ENCODE measurements around the gene NPBWR2. TPM values are rescaled to one million over a fixed set of nuclear protein-coding genes. Genes with fewer than 3 reads are reported as not detected.

The NPBWR2 gene, protein sequence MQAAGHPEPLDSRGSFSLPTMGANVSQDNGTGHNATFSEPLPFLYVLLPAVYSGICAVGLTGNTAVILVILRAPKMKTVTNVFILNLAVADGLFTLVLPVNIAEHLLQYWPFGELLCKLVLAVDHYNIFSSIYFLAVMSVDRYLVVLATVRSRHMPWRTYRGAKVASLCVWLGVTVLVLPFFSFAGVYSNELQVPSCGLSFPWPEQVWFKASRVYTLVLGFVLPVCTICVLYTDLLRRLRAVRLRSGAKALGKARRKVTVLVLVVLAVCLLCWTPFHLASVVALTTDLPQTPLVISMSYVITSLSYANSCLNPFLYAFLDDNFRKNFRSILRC
- not detected for total RNA-seq

- no peak for DNase-seq
These were observed at the start of gene NPBWR2 for GRCh38 chr20:64106981-64107735. TSS of gene NPBWR2 (minus strand) at chr20:64107565. CDS start at chr20:64106831, 734 bp downstream.

GRCh38 chr20:64156136-64156885, 48.9 kb upstream of the NPBWR2 start:
- no peak for DNase-seq

DNA sequence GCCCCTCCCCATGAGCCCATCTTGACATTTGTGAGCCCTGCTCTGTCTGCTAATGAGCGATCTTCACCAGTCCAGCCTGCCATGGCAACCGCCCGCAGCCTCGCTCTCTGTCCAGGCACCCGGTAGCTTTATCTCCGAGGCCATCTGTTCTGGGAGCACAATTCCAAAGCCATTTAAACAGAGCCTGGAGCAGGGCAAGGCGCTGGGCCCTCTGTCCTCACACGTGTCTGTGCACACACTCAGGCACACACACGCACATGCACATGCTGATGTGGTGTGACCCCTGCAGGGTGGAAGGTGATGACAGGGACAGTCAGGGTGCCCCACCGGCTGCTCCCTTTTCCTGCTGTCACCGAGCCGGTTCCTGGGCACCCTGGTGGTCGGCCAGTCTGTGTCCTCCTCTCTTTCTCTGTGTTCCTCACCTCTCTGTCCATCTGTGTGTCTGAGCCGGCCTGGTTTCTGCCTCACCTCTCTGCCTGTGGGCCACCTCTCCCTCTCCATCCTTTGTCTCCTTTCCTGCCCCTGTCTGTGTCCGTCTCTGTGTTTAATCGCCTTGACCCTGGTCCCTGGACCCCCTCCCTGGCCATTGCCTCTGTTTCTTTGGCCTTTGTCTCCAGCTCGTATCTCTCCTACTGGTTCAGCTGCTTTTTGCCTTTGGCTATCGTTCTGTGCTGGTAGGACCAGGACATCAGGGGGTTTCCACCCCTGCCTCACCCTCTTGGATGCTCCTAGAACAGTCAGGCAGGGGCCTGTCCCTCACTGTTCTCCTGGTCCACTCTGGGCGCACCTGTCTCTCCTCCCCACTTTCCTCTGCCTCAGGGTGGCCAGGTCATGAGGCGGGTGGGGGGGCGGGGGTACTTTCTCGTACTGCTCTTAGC, 48.1 kb upstream of the NPBWR2 start:
- no peak for DNase-seq

- no peak for DNase-seq
These were observed 47.4 kb upstream of the NPBWR2 start for GRCh38 chr20:64154590-64155257.

DNA sequence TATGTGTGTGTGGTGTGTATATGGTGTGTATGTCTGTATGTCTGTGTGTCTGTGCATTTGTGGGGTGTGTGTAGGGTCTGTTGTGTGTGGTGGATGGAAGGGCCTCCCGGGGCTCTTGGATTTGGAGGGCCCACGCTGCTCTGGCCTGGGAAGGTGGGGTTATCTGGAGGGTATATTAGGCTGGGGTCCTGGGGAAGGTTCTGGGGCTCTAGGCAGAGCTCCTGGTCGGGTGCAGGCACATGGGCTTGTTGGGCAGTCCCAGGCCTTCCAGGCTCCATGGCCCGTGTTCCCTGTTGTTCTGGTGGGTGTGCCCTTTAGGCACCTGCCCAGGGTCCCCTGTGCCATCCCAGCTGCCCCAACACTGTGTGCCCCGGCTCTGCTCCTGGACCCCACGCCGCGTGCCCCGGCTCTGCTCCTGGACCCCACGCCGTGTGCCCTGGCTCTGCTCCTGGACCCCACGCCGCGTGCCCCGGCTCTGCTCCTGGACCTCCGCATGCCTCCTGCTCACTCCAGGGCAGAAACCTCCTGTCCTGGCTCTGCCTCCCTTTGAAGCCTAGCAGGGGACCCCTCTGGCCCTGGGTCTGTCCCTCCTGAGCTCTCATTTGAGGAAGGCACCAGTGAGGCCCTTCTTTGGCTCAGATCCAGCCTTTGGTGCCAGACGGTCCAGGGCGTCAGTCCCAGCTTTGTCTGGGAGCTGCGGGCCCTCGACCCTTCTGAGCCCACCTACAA, 46.7 kb upstream of the NPBWR2 start:
- DNase-seq = no peak

GRCh38 chr20:64153410-64153809, 46.0 kb upstream of the NPBWR2 start:
- DNase-seq = no peak

- DNase-seq = no peak
These were observed 45.5 kb upstream of the NPBWR2 start for GRCh38 chr20:64152906-64153305.

DNA sequence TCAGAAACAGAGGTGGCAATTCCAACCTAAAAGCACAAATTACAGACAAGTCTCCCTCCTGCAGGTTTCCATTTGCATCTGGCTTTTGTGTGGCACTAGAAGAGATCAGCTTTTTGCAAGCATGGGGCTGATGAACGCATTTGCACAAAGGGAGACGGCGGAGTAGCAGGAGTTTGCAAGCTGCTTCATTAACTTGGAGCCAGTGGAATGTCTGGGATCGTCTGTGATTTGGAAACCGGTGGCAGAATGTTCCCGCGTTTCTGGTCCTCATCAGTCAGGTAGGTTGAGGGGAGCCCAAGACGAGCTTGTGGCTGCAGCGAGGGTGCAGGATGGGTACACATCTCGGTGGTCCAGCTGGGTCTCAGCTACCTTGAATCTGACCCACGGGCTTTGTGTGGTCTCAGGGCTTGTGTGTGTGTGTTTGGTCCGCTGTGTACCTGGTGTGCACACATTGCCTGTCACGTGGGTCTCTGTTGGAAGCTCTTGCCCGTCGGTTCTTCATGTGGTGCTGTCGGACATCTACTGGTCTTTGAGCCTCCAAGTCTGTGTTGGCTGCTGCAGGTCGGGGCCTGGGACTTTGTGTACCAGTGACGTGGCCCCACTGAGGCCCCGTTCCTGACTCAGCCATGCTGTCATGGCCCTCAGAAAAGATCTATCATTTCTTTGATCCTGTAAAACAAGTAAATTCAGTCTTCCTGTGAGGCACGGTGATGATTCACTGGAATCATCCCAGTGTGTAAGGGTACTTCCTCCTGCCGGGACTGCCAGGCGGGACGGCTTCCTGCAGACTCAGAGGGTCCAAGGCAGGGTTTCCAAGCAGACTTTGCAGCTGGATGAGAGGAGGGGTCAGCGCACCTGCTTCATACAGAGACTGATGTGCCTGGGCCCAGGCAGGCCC, 44.5 kb upstream of the NPBWR2 start:
- DNase-seq = no peak

DNA sequence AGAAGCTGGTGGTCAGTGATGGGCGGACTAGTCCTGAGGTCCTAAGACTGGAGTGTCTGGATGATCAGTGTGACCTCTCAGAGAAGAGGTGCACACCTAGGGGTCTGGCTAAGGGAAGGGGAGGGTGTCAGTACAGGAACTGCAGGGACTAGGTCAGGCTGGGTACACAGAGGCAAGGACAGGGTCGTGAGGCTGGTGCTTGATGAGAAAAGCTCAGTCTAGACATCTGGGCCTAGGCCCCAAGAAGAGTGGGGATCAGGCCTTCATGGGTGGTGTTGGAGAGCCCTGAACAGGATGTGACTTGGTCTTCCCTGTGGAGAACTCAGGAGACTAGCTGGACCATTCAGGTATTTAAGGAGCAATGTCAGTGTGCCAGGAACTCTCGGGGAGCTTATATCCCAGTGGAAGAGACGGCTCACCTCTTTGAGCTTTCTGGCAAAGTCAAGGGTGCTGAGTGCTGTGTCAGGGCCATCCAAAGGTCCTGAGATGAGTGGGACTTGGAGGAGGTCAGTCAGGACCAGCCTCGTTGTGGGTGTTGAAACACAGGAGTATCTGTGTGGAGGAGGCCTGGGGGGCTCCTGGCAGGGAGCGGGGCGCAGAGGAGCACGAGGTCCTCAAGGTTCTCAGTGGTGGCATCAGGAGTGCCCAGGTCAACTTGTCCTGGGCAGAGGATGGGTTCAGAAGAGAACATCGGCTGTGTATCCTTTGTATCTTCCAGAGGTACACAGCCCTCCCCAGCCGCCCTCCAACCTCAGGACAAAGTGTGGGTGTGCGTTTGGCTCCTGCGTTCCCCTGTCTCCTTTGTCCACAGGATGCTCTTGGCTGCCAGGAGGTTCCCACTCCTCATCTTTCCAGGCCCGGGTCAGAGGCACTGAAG, 43.6 kb upstream of the NPBWR2 start:
- no peak for DNase-seq

GRCh38 chr20:64149809-64150560, 42.6 kb upstream of the NPBWR2 start:
- no peak for DNase-seq

DNA sequence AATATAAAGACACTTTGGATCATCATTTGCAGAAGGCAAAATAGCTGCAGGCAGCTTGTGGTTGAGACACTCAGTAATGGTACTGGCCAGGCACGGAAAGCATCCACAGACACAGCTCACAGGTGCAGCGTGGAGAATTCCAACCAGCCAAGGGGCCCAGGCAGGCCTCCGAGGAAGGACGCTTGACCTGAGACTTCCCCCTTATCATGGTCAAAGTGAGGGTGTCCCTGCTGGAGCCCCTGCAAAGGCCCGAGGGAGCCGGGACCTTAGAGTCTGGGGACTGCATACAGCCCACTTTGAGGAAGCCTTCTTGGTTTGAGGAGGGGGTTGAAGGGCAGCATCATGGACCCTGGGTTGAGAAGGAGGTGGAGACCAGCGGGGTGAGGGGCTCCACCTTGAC, 41.8 kb upstream of the NPBWR2 start:
- DNase-seq = no peak

- DNase-seq = no peak
These were observed 41.2 kb upstream of the NPBWR2 start for GRCh38 chr20:64148581-64148980.

GRCh38 chr20:64146936-64147477, 39.6 kb upstream of the NPBWR2 start:
- DNase-seq = no peak

GRCh38 chr20:64146301-64146935, 39.1 kb upstream of the NPBWR2 start:
- no peak for DNase-seq

DNA sequence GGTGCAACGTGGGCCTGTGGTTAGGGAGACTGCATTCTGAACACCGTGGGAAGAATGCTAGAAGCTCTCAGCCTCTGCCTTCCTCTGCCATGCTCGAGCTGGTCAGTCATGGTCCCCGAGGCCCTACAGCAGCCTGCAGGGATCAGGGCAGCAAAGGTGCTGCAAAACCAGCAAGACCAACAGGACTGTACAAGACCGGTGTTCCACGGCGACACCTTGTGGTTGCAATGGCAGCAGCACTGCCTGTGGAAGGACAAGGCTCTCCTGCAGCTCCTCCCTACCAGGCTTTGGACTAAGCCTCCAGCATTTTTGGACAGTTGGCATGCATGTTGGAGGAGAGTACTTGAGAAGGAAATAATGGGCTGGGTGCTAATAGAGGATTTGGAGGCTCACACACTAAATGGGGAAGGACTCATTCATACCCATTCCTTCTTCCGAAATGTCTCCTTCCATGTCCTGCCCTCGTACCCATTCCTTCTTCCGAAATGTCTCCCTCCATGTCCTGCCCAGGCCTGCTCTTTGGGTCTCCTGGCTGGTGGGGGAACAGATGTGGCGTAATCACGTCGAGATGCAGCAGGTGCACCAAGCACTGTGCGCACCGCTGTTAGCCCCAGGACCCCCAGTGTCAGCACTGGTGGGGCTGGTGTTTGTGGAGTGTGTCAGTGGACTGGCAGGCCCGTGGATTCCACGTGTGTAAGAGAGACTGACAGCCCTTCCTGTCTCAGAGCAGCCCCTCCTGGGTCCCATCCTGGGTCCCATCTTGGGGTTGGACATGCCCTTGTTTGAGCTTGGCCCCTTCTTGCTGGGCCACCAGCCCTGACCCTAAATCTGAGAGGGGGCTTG, 38.3 kb upstream of the NPBWR2 start:
- no peak for DNase-seq
